ENCODE data around the gene PPP2R1B.
A peak's percentile ranks its signal among the peaks of the same experiment; 100 is the strongest.
"Not testable (repeated sequence)": the region's sequence is repeated elsewhere in the genome, so short reads cannot be mapped to it uniquely, and the experiment has no call there.

Gene PPP2R1B

GRCh38 chr11:111782109-111782741, 16.0 kb upstream of the PPP2R1B start:
- Histone ChIP-seq H3K9ac (ENCODE audit: low read length) (no peak overlapping the region), H3K27ac (ENCODE audit: low read depth, low read length) (no peak overlapping the region), H3K9me3 (ENCODE audit: low read length) (no peaks in the 10 kb centered on the region)

GRCh38 chr11:111779118-111779517, 12.9 kb upstream of the PPP2R1B start:
- H3K27me3 ChIP-seq (ENCODE audit: control insufficient read depth in 1 of 2, insufficient read depth in 2 of 2, low read length in 2 of 2), result no peaks in the 10 kb centered on the region
- no peak overlapping the region for H3K27ac ChIP-seq (ENCODE audit: low read depth, low read length)
- no peak overlapping the region for H3K4me3 ChIP-seq (ENCODE audit: low read depth in 1 of 2, low read length in 2 of 2)
- no peak overlapping the region for H3K9ac ChIP-seq (ENCODE audit: low read length)
- H3K4me1 ChIP-seq (ENCODE audit: insufficient read depth, low read length), result peaks cover 11% of the 10 kb centered on the region
- H3K36me3 ChIP-seq (ENCODE audit: insufficient read depth, low read length), result no peaks in the 10 kb centered on the region
- H3K9me3 ChIP-seq (ENCODE audit: low read length), result no peaks in the 10 kb centered on the region

More at GRCh38 chr11:111782109-111782741, 16.0 kb upstream of the PPP2R1B start:
- Histone ChIP-seq H3K36me3 (ENCODE audit: insufficient read depth, low read length) (peaks cover 17% of the 10 kb centered on the region), H3K27me3 (ENCODE audit: control insufficient read depth in 1 of 2, insufficient read depth in 2 of 2, low read length in 2 of 2) (no peaks in the 10 kb centered on the region), H3K4me1 (ENCODE audit: insufficient read depth, low read length) (no peaks in the 10 kb centered on the region), H3K4me3 (ENCODE audit: low read depth in 1 of 2, low read length in 2 of 2) (no peak overlapping the region)

- Histone ChIP-seq H3K4me1 (ENCODE audit: insufficient read depth, low read length) (peaks cover 11% of the 10 kb centered on the region), H3K36me3 (ENCODE audit: insufficient read depth, low read length) (no peaks in the 10 kb centered on the region), H3K9me3 (ENCODE audit: low read length) (no peaks in the 10 kb centered on the region), H3K4me3 (ENCODE audit: low read depth in 1 of 2, low read length in 2 of 2) (no peak overlapping the region), H3K27me3 (ENCODE audit: control insufficient read depth in 1 of 2, insufficient read depth in 2 of 2, low read length in 2 of 2) (no peaks in the 10 kb centered on the region), H3K27ac (ENCODE audit: low read depth, low read length) (no peak overlapping the region), H3K9ac (ENCODE audit: low read length) (no peak overlapping the region)
Measured at GRCh38 chr11:111778047-111778558, 11.9 kb upstream of the PPP2R1B start.

- Histone ChIP-seq H3K27ac (ENCODE audit: low read depth, low read length) (no peak overlapping the region), H3K9me3 (ENCODE audit: low read length) (no peaks in the 10 kb centered on the region), H3K9ac (ENCODE audit: low read length) (no peak overlapping the region), H3K36me3 (ENCODE audit: insufficient read depth, low read length) (no peaks in the 10 kb centered on the region), H3K27me3 (ENCODE audit: control insufficient read depth in 1 of 2, insufficient read depth in 2 of 2, low read length in 2 of 2) (no peaks in the 10 kb centered on the region), H3K4me3 (ENCODE audit: low read depth in 1 of 2, low read length in 2 of 2) (no peak overlapping the region), H3K4me1 (ENCODE audit: insufficient read depth, low read length) (peaks cover 11% of the 10 kb centered on the region)
Measured at GRCh38 chr11:111777094-111778046, 11.2 kb upstream of the PPP2R1B start.

- H3K9me3 ChIP-seq (ENCODE audit: low read length), result no peaks in the 10 kb centered on the region
- H3K36me3 ChIP-seq (ENCODE audit: insufficient read depth, low read length), result no peaks in the 10 kb centered on the region
- no peak overlapping the region for H3K27ac ChIP-seq (ENCODE audit: low read depth, low read length)
- H3K27me3 ChIP-seq (ENCODE audit: control insufficient read depth in 1 of 2, insufficient read depth in 2 of 2, low read length in 2 of 2), result no peaks in the 10 kb centered on the region
- H3K4me1 ChIP-seq (ENCODE audit: insufficient read depth, low read length), result peaks cover 11% of the 10 kb centered on the region
- no peak overlapping the region for H3K4me3 ChIP-seq (ENCODE audit: low read depth in 1 of 2, low read length in 2 of 2)
- no peak overlapping the region for H3K9ac ChIP-seq (ENCODE audit: low read length)
Measured at GRCh38 chr11:111776398-111777093, 10.4 kb upstream of the PPP2R1B start.

GRCh38 chr11:111774955-111775710, 8.9 kb upstream of the PPP2R1B start:
- no peaks in the 10 kb centered on the region for H3K36me3 ChIP-seq (ENCODE audit: insufficient read depth, low read length)
- no peak overlapping the region for H3K27ac ChIP-seq (ENCODE audit: low read depth, low read length)
- H3K27me3 ChIP-seq (ENCODE audit: control insufficient read depth in 1 of 2, insufficient read depth in 2 of 2, low read length in 2 of 2), result no peaks in the 10 kb centered on the region
- peaks cover 11% of the 10 kb centered on the region for H3K4me1 ChIP-seq (ENCODE audit: insufficient read depth, low read length)
- no peak overlapping the region for H3K9ac ChIP-seq (ENCODE audit: low read length)
- H3K4me3 ChIP-seq (ENCODE audit: low read depth in 1 of 2, low read length in 2 of 2), result no peak overlapping the region
- no peaks in the 10 kb centered on the region for H3K9me3 ChIP-seq (ENCODE audit: low read length)

GRCh38 chr11:111772535-111772934, 6.3 kb upstream of the PPP2R1B start:
- peaks cover 11% of the 10 kb centered on the region for H3K4me1 ChIP-seq (ENCODE audit: insufficient read depth, low read length)
- no peaks in the 10 kb centered on the region for H3K27me3 ChIP-seq (ENCODE audit: control insufficient read depth in 1 of 2, insufficient read depth in 2 of 2, low read length in 2 of 2)
- H3K9ac ChIP-seq (ENCODE audit: low read length), result no peak overlapping the region
- H3K27ac ChIP-seq (ENCODE audit: low read depth, low read length), result no peak overlapping the region
- no peak overlapping the region for H3K4me3 ChIP-seq (ENCODE audit: low read depth in 1 of 2, low read length in 2 of 2)
- no peaks in the 10 kb centered on the region for H3K36me3 ChIP-seq (ENCODE audit: insufficient read depth, low read length)
- H3K9me3 ChIP-seq (ENCODE audit: low read length), result no peaks in the 10 kb centered on the region

- not testable (repeated sequence) for H3K27me3 ChIP-seq (ENCODE audit: control insufficient read depth in 1 of 2, insufficient read depth in 2 of 2, low read length in 2 of 2); H3K4me3 ChIP-seq (ENCODE audit: low read depth in 1 of 2, low read length in 2 of 2); H3K9me3 ChIP-seq (ENCODE audit: low read length); H3K36me3 ChIP-seq (ENCODE audit: insufficient read depth, low read length); H3K9ac ChIP-seq (ENCODE audit: low read length); H3K27ac ChIP-seq (ENCODE audit: low read depth, low read length)
- peaks cover 15% of the 10 kb centered on the region for H3K4me1 ChIP-seq (ENCODE audit: insufficient read depth, low read length)
Measured at GRCh38 chr11:111771205-111771604, 5.0 kb upstream of the PPP2R1B start.

- Histone ChIP-seq H3K36me3 (ENCODE audit: insufficient read depth, low read length) (no peaks in the 10 kb centered on the region), H3K27me3 (ENCODE audit: control insufficient read depth in 1 of 2, insufficient read depth in 2 of 2, low read length in 2 of 2) (no peaks in the 10 kb centered on the region), H3K27ac (ENCODE audit: low read depth, low read length) (no peak overlapping the region), H3K9ac (ENCODE audit: low read length) (no peak overlapping the region), H3K9me3 (ENCODE audit: low read length) (no peaks in the 10 kb centered on the region), H3K4me3 (ENCODE audit: low read depth in 1 of 2, low read length in 2 of 2) (no peak overlapping the region), H3K4me1 (ENCODE audit: insufficient read depth, low read length) (peaks cover 15% of the 10 kb centered on the region)
Measured at GRCh38 chr11:111770581-111771134, 4.5 kb upstream of the PPP2R1B start.

- no peaks in the 10 kb centered on the region for H3K9me3 ChIP-seq (ENCODE audit: low read length)
- peak overlapping the region; percentile 88 for H3K9ac ChIP-seq (ENCODE audit: low read length)
- no peaks in the 10 kb centered on the region for H3K27me3 ChIP-seq (ENCODE audit: control insufficient read depth in 1 of 2, insufficient read depth in 2 of 2, low read length in 2 of 2)
- H3K4me1 ChIP-seq (ENCODE audit: insufficient read depth, low read length), result peaks cover 21% of the 10 kb centered on the region
- H3K27ac ChIP-seq (ENCODE audit: low read depth, low read length), result peak overlapping the region; percentile 79
- H3K36me3 ChIP-seq (ENCODE audit: insufficient read depth, low read length), result peaks cover 7% of the 10 kb centered on the region
- peak overlapping the region; percentile 76 to 89 for H3K4me3 ChIP-seq (ENCODE audit: low read depth in 1 of 2, low read length in 2 of 2)
Measured at GRCh38 chr11:111766834-111767142, 599 bp upstream of the PPP2R1B start.
